Calu3 (cell line): ENCODE data around the gene VAT1. TPM values are rescaled to one million over a fixed set of nuclear protein-coding genes. Genes with fewer than 3 reads are reported as not detected.

ENCODE experiments used
- BruUV-seq: library from RNA; stranded (reverse); fragments of 400-500 nt; replicated peaks from 2 replicates; lab custom pipeline; 2021; lab: Mats Ljungman, UMichigan
- CTCF ChIA-PET: fragments of 300-600 bp; sonication (Branson Sonifier 250); formaldehyde crosslinking; loops from one replicate; lab custom pipeline; 2022; ENCODE audit warnings: antibody characterized with exemption; lab: Charles Lee
- DNase-seq: peaks from one replicate; pipeline ENCODE4 v3.0.0; 2022
- H3K27ac Mint-ChIP-seq: one replicate; pipeline ENCODE4 v1.8.0; 2022; ENCODE audit warnings: mixed read lengths; ENCODE audit not compliant: unreplicated experiment
- H3K27me3 Mint-ChIP-seq: one replicate; pipeline ENCODE4 v1.8.0; 2022; ENCODE audit warnings: mixed read lengths; ENCODE audit not compliant: unreplicated experiment
- H3K36me3 Mint-ChIP-seq: one replicate; pipeline ENCODE4 v1.8.0; 2022; ENCODE audit warnings: mild to moderate bottlenecking, moderate library complexity, mixed read lengths; ENCODE audit not compliant: insufficient read depth, unreplicated experiment
- H3K4me1 Mint-ChIP-seq: one replicate; pipeline ENCODE4 v1.8.0; 2022; ENCODE audit warnings: mild to moderate bottlenecking, low read depth, mixed read lengths; ENCODE audit not compliant: unreplicated experiment
- H3K4me3 Mint-ChIP-seq: one replicate; pipeline ENCODE4 v1.8.0; 2022; ENCODE audit warnings: mild to moderate bottlenecking, low read depth, moderate library complexity, mixed read lengths; ENCODE audit not compliant: unreplicated experiment
- H3K9me3 Mint-ChIP-seq: one replicate; pipeline ENCODE4 v1.8.0; 2022; ENCODE audit warnings: low read depth, mixed read lengths; ENCODE audit not compliant: unreplicated experiment
- intact Hi-C: fragments of 100-400 bp; cut with micrococcal nuclease; formaldehyde crosslinking; loops from one replicate; pipeline ENCODE4 v1.10.0; 2022; ENCODE audit not compliant: unreplicated experiment
- total RNA-seq: library from RNA; stranded (reverse); gene quantifications from 2 replicates; pipeline ENCODE4 v1.2.3, GENCODE V29; 2022
- TF ChIP-seq, protein P1 (sequence below): fragments of 200-600 bp; IDR thresholded peaks from one replicate; pipeline ENCODE4 v1.8.0; 2022; ENCODE audit warnings: antibody characterized with exemption; ENCODE audit not compliant: unreplicated experiment

VAT1 gene
- total RNA-seq, 1 experiment from 2014 or later = 156 TPM

DNA sequence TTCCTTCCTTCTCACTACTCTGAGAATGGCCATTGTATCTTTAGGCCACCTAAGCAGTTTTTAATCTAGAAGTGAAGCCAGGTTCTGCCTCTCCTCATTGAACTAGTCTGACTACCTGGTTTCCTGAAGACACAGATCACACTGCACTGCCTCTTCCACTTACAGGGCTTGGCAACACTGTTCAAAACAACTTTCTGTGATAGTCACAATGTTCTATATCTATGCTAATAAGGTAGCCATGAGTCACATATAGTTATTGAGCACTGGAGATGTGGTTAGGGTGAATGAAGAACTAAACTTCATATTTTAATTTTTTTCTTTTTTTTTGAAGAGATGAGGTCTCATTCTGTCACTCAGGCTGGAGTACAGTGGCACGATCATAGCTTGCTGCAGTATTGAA is 29.8 kb upstream of the VAT1 start:
- BruUV-seq = no TSS peak
- no peak overlapping the region for H3K27ac Mint-ChIP-seq
- CTCF ChIA-PET = interaction anchor here (0.6 kb wide), 1 partner anchor 466 kb away, joined by 4 read pairs; no protein-coding TSS in a partner anchor
- no peak for DNase-seq
- no peaks in the 10 kb centered on the region for H3K9me3 Mint-ChIP-seq
- intact Hi-C loops = no loop called here
- H3K4me3 Mint-ChIP-seq = no peak overlapping the region
- TF ChIP-seq, protein P1, sequence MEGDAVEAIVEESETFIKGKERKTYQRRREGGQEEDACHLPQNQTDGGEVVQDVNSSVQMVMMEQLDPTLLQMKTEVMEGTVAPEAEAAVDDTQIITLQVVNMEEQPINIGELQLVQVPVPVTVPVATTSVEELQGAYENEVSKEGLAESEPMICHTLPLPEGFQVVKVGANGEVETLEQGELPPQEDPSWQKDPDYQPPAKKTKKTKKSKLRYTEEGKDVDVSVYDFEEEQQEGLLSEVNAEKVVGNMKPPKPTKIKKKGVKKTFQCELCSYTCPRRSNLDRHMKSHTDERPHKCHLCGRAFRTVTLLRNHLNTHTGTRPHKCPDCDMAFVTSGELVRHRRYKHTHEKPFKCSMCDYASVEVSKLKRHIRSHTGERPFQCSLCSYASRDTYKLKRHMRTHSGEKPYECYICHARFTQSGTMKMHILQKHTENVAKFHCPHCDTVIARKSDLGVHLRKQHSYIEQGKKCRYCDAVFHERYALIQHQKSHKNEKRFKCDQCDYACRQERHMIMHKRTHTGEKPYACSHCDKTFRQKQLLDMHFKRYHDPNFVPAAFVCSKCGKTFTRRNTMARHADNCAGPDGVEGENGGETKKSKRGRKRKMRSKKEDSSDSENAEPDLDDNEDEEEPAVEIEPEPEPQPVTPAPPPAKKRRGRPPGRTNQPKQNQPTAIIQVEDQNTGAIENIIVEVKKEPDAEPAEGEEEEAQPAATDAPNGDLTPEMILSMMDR = no peak
- H3K36me3 Mint-ChIP-seq = peaks cover 58% of the 10 kb centered on the region
- H3K27me3 Mint-ChIP-seq = no peaks in the 10 kb centered on the region
- no peaks in the 10 kb centered on the region for H3K4me1 Mint-ChIP-seq

DNA sequence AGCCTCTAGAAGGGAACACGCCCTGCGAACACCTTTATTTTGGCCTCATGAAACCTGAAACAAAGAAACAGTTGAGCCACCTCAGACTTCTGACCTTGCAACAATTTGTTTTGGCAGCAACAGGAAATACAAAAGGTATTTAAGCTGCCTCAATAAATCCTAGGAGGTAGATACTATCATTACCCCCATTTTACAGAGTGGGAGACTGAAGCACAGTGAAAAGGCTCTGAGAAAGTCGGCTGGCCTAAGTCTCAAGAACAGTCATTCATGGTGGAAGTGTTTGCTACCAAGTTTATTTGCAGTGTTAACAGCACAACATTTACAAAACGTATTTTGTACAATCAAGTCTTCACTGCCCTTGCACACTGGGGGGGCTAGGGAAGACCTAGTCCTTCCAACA is 21.8 kb upstream of the VAT1 start:
- TF ChIP-seq, protein P1 = no peak
- no peaks in the 10 kb centered on the region for H3K27me3 Mint-ChIP-seq
- no peak overlapping the region for H3K27ac Mint-ChIP-seq
- no TSS peak for BruUV-seq
- DNase-seq = no peak
- no peak overlapping the region for H3K4me3 Mint-ChIP-seq
- peaks cover 20% of the 10 kb centered on the region for H3K36me3 Mint-ChIP-seq
- no peaks in the 10 kb centered on the region for H3K4me1 Mint-ChIP-seq
- H3K9me3 Mint-ChIP-seq = no peaks in the 10 kb centered on the region
- intact Hi-C loops = no loop called here
- CTCF ChIA-PET = no interaction called here

DNA sequence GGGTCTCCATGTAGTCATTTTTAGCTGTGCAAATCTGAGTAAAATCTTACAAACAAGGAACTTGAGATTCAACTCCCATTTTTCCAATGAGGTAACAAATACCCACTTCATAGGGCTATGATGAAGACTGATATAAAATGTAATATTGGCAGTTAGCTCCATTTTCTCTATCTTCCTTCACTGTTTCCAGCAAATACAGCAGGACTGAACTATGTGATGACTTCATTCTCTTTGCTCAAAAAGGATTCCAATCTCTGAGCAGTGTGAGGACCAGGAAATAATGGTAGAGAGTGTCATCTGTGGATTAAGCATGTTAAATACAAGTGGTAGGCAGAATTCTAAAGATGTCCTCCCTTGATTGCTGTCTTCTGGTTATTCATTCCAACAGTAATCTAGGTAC is 21.1 kb upstream of the VAT1 start:
- no peak for DNase-seq
- CTCF ChIA-PET = interaction anchor here (1.5 kb wide), 1 partner anchor 12 kb away, joined by 4 read pairs; no protein-coding TSS in a partner anchor
- intact Hi-C loops = no loop called here
- TF ChIP-seq, protein P1 = no peak
- Mint-ChIP-seq H3K36me3 (peaks cover 16% of the 10 kb centered on the region), H3K27ac (no peak overlapping the region), H3K4me1 (no peaks in the 10 kb centered on the region), H3K4me3 (no peak overlapping the region), H3K27me3 (no peaks in the 10 kb centered on the region), H3K9me3 (no peaks in the 10 kb centered on the region)
- no TSS peak for BruUV-seq

DNA sequence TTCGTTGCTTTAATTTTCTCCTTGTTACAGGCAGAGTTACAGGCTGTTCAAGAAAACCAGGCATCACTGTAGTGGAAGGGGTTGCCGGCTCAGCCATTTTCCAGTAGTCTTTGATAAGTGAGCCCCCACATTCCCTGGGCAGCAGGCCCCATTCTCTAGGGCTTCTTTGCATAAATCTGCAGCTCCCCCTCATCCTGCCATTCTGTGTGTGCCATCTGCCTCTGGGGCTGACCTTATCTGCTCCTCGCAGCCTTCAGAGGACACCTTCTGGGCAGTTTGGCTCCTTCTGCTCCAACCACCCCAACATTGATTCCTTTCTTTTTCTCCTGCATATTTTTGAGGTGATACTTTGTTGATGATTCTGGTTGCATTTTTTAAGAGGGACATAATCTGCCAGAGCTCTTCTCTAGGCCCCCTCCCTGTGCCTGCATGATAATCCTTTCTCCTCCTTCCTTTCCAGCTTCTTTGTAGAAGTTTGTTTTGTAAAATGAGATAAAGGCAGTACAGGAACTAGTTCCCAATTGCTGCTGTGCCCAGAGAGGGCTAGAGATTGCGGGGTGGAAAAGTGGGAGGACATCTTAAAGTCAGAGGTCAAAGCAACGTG is 19.9 kb upstream of the VAT1 start:
- Mint-ChIP-seq H3K36me3 (peaks cover 7% of the 10 kb centered on the region), H3K27ac (no peak overlapping the region), H3K4me3 (no peak overlapping the region), H3K4me1 (no peaks in the 10 kb centered on the region), H3K9me3 (no peaks in the 10 kb centered on the region), H3K27me3 (no peaks in the 10 kb centered on the region)
- TF ChIP-seq, protein P1 = no peak
- intact Hi-C loops = no loop called here
- CTCF ChIA-PET = interaction anchor here (1.5 kb wide), 1 partner anchor 11 kb away, joined by 4 read pairs; no protein-coding TSS in a partner anchor
- no peak for DNase-seq
- no TSS peak for BruUV-seq
